GM08714 (cell line): ENCODE results near the gene NUP210L.

Experiments used
- H3K4me3 ChIP-seq: fragments of 200-500 bp; sonication (Bioruptor generic); 2 replicates; pipeline ENCODE4 v1.5.1; 2014; ENCODE audit warnings: mild to moderate bottlenecking, low read length, inconsistent platforms
- ZNF274 ChIP-seq: IDR thresholded peaks from 2 replicates; pipeline ENCODE4 v1.6.1; 2012; ENCODE audit warnings: mild to moderate bottlenecking, low read depth, low read length

The NUP210L gene

DNA sequence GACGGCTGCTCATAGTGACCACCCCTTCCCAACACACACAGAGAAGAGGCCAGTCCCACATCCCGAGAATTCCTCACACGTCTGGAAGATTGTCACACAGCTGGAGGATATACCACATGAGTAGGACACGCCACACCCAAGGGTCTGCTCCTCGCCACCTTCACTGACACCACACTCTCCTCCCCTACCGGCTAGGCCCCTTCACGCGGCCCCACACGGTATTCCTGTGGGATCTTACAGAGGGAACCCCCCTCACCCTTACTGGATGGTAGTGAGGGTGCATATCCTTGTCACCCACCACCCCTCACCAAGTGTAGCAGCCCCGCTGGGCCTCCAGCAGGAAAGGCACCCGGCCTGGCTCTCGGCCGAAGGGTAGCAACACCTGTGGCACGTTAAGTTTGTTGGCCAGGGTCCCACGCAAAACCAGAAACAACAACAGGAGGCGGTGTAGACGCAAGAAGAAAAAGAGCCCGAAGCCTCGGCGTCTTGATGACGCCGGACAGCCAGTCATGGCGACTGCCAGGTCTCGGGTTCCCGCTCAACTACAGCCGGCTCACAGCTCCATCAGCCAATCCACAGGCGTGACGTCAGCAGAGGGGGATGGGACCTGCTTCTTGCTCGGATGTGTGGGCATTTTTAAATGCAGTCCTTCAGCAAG is at the start of gene NUP210L:
NUP210L (minus strand) TSS at position 540 of the 658 bp plus-strand sequence.
- TF ChIP-seq ZNF274: no peak

DNA sequence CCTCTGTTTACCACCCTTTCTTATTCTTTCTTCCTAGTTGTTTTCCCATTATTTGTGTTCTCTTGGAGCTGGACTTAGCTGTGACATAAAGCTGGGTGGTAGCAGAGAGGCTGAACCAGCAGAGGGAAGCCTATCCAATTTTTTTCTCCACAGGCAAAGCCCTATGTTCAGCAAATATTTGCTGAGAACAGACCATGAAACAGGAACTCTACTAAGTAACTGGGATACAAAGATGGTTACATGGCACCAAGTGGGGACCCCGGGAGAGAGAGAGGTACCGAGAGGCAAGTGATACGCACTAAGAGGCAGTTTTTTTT is 44.6 kb upstream of the NUP210L start:
- no peak for TF ChIP-seq ZNF274
- H3K4me3 ChIP-seq: no peak overlapping the region

More for the DNA sequence above, at the start of gene NUP210L:
- no peak within 1 kb of the TSS for H3K4me3 ChIP-seq

DNA sequence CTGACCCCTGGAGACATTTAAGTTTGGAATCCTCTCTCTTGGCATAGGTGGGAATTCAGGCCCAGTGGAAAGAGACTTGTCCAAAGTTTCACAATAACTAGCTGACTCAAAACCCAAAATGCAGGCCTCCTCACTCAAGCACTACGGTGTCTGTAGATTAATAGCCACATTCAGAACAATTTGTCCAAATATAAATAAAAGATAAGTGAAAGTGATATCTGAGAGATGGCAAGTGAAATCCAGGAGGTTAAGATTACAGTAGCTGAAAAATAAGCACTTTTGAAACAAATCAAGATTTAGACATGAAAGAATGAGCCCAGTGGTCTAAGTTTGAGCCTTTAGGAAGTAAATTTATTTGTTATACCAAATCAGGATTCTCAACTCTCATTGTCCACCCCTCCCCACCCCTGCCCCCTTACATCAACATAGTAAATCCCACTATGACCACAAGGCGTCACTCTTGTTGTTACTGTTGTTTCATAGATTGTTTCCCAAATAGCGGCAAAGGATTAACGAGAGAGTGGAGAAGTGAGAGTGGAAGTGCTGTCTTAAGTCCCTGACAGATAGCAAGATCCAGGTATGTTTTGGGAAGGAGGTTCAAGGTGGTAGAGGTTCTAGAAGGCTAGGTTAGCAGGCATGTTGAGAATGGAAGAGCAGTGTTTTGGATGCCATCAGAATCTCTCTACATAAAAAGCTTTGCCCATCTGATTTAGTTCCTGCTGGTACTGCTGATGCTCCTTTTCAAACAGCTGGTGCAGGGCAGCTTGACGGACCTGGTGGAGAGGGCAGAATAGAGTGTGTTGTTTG is 44.1 kb upstream of the NUP210L start:
- H3K4me3 ChIP-seq: no peak overlapping the region
- TF ChIP-seq ZNF274: no peak

GRCh38 chr1:154193821-154194220 is 38.9 kb upstream of the NUP210L start:
- H3K4me3 ChIP-seq: no peak overlapping the region
- TF ChIP-seq ZNF274: no peak

GRCh38 chr1:154192476-154192875 is 37.6 kb upstream of the NUP210L start:
- TF ChIP-seq ZNF274: no peak
- H3K4me3 ChIP-seq: no peak overlapping the region

- no peak within 1 kb of the TSS for H3K4me3 ChIP-seq
Measured at GRCh38 chr1:154191990-154192461, 37.2 kb upstream of the NUP210L start, which contains the start of gene TPM3. Gene TPM3, minus strand, starts transcription at chr1:154192100. Its CDS starts 82 bp downstream, at chr1:154192018.

DNA sequence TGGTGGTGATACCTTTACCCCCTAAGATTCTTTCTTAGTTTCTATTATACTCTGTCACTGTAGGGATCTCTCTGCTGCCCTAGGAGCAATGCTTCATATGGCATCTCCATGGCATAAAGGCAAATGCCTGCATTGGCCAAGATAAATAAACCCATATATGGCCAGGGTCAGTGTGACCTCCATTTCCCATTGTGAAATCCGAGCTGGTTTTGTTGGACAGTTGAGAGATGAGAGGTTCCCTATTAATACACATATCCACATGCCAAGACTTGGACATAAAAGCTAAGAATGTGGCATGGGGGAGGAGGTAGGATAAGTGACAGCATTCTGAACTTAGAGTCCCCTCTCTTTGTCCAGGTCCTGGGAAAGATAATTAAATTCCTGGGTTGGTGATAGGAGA is 35.7 kb upstream of the NUP210L start:
- H3K4me3 ChIP-seq: no peak overlapping the region
- TF ChIP-seq ZNF274: no peak

More at GRCh38 chr1:154191990-154192461, 37.2 kb upstream of the NUP210L start, which contains the start of gene TPM3:
- TF ChIP-seq ZNF274: no peak

- no peak overlapping the region for H3K4me3 ChIP-seq
- TF ChIP-seq ZNF274: no peak
Measured at GRCh38 chr1:154186852-154187501, 32.1 kb upstream of the NUP210L start.

- no peak for TF ChIP-seq ZNF274
- no peak overlapping the region for H3K4me3 ChIP-seq
Measured at GRCh38 chr1:154186177-154186576, 31.3 kb upstream of the NUP210L start.

DNA sequence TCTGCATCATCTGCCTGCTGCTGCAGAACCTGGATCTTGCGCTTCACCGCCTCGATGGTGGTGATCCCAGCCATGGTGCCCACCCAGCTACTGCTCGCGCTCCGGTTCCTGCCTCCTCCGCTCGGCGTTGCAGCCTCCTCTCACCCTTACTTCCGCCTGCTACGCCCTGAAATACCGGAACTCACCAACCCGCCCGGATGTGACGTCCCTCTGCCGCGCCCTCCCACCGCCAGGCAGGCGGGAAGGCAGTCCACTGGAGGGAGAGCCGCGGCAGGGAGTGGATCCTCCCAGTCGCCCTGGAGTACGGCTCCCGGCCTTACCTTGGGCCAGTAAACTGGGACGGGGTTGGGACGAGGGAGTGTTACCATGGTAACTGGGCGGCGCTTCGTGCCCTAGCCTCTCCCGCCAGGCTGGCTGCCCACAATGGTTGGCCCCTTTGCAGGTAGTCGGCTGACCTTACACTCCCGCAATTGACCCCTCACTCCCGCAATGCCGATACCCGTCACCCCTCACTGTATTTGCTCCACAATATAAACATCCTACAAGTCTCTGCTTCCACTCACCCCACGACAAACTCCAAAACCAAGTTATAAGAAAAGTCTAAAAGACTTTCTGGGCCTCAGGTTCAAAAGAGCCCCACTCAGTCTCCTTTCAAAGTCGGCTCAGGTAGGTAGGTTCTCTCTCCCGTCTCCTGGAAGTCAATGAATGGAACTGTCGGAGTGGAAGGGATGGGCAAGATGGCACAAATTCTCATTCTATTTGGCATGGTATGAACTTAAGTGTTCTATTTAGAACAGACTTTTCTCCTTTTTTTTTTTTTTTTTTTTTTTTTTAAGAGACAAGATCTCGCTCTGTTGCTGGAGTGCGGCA is 28.4 kb upstream of the NUP210L start:
- peak overlapping the region; percentile 82 for H3K4me3 ChIP-seq
- TF ChIP-seq ZNF274: no peak

DNA sequence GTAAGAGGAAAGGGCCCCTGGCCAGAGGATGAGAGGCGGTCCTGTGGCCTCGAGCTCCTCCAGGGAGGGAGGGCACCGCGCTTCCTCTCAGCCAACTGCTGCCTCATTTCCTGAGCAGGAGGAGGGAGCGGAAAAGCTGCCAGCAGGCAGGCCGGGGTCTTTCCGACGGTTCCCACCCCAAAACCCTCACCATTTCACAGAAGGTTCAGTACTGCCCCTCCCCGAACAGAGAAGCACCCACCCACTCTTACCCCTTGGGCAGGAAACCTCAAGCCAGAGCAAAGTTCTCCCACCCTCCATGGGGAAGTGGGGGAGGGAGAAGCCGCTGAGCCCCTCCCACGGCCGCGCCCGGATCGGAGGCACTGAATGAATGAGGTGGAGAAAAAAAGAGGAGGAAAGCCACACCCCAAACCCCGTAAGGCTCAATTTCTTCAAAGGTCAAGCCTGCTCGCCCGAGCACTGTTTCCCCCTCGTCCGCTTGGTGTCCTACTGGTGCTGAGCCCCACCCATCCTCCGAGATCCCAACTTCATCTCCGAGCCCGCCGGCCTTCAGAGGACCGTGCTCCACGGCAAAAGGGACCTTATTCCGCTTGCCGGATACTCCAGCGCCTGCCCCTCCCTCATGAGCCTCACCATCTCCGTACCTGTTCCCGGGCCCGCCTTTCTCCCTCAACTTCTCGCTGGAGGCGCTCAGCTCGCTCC is 27.6 kb upstream of the NUP210L start:
- no peak for TF ChIP-seq ZNF274
- peak overlapping the region; percentile 82 for H3K4me3 ChIP-seq

DNA sequence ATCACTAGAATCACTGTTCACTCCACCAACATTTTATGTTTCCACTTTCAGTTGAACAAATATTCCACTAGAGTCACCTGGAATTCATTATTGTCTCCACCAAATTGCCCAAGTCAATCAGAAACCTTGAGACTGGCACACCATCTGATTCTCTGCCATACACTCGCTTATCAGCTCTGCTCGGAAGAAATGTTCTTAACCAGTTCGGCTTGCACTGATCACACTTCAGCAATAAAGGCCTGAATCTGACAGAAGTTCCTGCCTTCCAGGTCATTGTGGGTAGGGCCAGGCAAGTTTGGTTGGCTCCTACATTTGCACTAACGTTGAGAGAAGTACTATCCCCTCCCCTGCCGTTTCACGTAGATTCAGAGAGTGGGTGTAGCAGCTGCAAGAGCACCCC is 27.1 kb upstream of the NUP210L start:
- peak overlapping the region; percentile 82 for H3K4me3 ChIP-seq
- TF ChIP-seq ZNF274: no peak
